GF-D8 (cell line): ENCODE results near the gene ACER2.

Source experiments
- DNase-seq: peaks from one replicate; lab custom pipeline; 2025; lab: John Stamatoyannopoulos, UW

The ACER2 gene

DNA sequence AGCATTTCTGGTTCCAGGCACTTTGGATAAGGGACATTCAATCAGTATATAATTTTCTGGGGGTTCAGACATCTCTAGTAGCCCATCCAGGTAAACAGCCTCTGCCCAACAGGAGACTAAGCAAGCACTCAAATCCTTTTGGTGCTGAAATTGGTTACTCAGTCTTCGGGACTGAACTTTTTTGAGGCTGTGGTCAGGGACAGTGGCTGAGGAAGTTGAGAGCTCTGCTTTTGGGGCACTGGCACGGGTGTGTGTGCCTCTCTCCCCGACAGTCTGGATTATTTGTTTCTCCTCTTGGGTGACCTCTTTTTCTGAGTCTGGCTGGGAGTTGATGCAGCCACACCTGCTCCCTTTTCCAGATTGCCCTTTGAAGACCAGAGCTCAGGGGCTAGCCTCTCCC is 47.6 kb downstream of the ACER2 start:
- DNase-seq, result no peak

DNA sequence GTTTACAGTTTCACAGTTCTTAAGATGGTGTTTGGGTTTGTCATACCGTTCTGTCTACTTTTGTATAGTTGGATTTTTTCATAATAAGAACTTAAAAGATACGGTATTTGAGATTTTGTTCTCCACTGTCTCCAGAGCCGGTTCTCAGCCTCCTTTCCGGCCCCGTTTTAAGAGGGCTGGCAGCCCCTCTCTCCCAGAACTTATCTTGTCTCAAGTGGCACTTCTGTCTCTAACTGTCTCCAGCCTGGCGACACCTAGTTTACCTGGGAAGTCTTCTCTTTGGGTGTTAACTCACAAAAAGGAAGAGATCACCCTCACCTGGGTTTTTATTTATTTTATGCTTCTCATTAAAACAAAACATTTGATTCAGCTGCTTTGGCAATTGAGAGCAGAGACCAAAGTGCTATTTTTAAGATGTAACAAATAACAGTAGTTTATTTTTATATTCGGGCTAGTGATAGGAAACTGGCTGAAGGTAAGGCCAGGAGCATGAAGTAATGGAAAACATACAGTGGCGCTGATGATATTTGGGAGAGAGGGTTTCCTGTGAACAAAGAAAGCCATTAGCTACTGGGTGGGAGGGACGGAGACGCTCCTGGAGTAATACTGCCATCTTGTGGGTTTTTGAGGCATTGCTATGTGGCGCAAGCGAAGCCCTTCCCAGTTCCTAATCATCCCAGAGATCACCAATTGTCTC is 48.3 kb downstream of the ACER2 start:
- DNase-seq, result peak; percentile 20

DNA sequence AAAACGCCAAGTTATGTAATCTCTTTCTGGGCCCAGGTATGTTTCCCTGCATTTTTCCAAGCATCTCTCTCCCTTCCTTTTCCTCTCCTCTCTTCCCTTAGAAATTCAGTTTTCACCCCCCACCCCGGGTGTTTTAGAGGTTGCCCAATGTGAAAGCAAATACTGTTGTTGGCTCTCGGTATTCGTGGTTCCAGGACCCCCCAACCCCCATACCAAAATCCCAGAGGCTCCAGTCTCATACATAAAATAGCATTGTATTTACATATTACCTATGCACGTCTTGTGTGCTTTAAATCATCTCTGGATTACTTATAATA is 48.8 kb downstream of the ACER2 start:
- DNase-seq, result no peak

DNA sequence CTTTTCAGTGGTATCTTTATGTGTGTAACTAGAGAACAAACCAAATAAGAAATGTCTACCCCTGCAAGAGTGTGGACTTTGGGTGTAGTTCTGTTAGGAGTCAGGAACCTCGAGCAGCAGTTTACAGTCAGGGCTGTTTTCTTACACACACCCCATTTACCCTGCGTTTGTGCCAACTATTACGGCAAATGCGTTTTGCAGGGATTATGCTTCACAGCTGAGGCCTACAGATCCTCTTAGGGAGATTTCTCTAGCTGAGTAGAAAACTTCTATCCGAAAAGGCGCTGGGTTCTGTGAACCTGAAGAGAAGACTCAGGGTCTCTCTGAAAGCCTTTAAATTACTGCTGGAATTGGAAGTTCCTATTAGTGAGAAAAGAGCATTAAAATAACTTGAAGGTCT is 51.4 kb downstream of the ACER2 start:
- DNase-seq, result no peak

DNA sequence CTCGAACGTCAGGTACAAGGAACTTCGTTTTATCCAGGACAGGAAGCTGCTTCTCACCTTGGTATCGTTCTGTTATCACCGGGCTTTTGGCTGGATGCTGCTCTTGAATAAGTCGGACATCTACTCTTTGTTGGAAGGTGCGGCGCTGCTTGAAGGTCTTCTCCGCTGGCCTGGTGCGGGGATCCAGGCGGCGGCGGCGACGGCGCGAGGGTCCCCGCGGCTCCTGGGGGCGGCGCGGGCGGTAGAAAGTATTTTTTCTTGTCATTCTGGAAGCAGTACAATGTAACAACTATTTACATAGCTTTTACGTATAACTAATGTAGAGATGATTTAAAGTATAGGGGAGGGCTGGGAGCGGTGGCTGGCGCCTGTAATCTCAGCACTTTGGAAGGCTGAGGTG is 52.3 kb downstream of the ACER2 start:
- no peak for DNase-seq

DNA sequence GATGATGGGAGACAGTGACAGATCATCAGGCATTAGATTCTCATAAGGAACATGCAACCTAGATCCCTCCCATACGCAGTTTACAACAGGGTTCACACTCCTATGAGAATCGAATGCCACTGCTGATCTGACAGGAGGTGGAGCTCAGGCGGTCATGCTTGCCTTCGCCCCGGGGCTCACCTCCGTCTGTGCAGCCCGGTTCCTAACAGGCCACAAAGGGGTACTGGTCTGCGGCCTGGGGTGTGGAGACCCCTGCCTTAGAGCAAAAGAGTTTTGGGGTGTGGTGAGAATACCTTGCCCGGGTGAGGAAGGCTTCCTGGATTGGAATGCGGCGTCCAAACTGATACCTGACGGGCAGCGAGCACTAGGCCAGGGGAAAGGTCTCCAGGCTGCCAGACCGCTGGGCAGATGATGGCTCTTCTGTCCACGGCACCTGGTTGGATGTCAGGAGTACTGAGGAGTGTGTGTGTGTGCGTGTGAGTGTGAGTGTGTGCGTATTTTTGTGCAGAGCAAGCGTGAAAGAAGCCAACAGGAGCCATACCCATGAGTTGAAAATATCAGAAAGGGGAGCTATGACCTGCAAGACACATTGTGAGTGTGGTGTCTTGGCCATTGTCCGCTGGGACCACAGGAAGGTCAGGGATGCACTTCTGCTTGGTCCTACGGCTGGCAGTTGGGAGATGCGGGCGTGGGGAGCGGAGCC is 55.4 kb downstream of the ACER2 start:
- no peak for DNase-seq

DNA sequence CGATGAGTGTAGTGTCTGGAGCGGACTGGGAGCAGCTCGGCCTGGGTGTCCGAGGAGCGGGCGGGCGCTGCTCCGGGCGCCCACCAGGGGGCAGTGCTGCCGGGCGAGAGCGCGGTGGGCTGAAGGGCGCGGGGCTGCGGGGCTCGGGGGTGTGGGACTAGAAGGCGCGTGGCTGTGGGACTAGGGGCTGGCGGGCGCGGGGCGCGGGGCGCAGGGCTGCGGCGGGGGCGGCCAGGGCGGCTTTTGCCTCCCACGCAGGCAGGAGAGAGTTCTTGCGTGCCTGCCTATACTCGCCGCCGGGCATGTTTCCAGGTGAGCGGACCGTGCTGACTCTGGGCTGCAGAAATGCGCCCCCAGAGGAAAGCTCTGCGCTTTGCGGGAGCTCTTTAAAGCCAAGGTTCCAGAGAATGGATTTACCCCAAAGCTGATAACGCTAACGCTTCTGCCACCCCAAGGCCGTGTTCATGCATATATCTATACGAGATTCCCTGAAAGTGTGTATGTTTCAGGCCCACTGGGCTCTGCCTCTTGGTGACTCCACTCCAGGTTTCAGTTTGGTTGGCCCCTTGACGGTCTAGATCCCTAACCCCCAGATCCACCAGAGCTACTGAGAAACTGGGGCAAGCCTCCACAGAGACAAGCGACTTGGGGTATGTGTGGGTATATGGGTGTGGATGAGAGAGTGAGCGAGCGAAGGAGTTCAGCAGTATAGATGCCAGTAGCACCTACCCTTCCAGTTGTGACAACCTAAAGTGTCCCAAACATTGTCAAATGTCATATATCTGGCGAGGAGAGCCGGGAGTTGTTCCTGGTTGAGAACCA is 56.2 kb downstream of the ACER2 start:
- no peak for DNase-seq

DNA sequence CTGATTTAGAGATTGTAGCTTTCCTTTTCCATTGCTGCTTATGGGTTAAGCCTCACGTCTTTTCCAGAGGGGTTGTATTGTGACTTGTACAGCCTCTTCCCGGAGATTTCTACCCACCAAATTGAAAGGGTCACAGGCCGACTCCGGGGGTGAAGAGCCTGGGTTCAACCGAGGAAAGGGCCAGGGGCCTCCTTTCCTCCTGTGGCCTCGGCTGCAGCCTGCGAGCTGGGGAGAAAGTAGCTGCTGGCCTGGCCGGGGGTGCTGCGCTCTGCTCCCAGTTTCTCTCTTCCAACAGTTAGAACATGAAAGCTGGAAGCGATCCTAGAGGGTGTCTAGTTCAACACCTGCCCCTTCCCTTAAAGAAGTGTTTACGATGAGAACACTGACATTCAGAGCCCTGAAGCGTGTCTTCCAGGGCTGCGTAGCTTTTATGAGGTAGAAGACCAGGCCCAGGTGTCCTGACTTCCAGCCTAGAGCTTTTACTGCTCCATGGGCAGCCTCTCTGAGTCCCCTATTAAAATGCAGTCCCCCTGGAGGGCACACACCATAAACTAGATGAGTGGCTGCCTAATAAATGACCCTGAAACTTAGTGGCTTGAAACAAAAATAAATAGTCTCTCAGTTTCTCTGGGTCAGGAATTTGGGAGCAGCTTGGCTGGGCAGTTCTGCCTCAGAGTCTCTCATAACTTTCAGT is 56.9 kb downstream of the ACER2 start:
- no peak for DNase-seq

DNA sequence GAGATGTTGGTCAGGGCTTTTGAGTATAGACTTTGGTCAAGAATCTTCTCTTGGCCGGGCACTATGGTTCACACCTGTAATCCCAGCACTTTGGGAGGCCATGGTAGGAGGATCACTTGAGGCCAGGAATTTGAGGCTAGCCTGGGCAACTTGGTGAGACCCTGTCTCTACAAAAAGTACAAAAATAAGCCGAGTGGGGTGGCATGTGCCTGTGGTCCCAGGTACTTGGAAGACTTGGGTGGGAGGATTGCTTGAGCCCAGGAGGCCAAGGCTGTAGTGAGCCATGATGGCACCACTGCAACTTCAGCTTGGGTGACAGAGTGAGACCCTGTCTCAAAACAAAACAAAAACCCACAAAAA is 57.5 kb downstream of the ACER2 start:
- no peak for DNase-seq

DNA sequence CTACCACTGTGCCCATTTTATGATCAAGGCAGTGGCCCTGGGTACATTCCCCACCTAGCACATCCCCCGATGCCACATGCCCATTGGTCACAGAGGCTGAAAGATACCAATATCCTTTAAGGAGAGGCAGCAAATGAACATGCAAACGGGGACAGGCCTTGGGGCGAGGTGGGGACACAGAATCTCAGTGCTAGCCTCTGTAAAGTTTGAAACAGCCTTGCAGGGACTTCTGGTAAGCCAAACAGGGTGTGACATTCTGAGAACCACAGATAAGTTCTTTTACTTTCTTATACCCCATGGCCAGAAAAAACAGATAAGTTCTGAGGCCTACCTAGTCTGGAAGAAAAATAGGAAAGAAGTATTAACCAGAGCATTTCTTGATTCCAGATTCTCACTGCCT is 60.5 kb downstream of the ACER2 start:
- DNase-seq, result no peak

DNA sequence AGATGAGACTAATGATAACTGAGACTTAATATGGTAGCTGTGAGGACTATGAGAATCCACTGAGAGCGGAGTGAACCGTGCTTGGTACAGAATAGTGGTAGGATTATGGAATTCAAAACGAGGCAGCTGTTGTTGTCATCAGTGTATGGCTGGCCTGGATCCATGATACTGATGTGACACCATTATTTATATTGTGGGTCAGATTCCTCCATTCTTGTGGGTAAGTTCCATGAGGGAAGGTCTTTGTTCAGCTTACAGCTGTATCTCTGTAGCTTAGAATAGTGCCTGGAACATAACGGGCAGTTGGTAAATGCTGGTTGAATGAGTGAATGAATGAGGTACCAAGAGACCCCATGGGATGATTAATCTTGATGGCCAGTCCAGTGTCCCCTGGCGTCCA is 61.8 kb downstream of the ACER2 start:
- DNase-seq, result no peak

DNA sequence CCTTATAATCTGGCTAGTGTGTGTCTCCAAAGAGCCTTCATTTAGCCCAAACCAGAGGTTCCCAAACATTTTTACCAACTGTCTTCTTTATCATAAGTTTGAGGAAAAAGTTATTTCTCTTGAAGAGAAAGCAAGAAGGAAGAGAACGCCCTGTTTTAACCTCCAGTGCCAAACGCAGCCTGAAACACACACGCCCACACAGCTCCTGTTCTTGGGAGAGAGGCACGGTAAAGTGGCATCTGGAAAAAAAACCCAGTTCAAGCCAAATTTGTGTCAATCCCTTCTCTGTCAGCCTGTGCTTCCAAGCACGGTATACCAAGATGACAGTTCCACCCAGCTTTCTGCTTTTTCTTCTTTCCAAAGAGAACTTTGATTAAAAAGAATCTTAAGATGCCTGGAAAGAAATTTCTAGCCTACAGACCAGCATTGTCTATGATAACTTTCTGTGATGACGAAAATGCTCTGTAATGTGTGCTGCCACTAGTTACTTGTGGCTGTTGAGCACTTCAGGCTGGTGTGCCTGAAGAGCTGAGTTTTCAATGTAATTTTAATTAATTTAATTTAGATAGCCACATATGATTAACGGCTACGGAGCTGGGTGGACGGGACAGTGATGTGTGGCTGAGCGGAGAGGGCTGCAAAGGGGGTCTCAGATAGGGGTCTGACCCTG is 62.3 kb downstream of the ACER2 start:
- DNase-seq, result no peak

DNA sequence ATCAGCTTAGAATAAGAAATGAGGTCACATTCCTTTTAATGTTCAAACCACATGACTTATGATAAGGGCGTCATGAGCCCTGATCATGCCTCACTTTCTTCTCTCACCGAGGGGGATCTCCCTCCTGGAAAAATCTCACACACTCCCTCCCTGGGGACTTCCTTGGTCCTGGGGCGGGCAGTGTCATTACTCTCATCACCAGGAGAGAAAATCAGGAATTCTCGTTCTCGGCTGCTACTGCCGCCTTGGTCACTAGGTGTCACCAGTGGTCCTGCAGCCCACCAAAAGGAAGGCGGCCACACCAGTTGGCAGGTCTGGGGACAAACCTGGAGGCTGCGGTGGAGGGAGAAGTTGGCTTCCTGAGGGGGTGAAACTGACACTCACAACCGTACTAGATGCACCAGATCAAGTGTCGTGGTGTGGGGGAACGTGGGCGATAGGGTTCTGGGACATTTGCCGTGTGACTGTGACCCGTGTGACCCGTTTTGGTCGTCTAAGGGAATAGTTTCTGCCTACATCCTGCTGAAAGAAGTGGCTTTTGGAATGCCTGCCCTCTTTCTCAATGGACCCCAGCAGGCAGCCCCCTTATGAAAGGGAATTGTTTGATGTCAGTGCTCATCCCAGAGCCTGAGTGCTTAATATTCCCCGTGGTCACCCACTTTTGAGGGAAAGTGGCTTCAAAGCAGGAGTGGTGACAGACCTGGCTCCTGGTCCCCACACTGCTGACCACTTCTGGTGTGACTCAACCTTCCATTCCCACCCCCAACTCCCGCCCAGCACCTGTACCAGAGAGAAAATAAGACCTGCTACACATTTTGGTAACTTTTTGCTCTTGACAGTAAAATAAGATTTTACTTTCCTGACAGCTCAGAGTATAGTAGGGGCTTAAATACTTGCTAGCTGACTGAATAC is 63.2 kb downstream of the ACER2 start:
- DNase-seq, result no peak

DNA sequence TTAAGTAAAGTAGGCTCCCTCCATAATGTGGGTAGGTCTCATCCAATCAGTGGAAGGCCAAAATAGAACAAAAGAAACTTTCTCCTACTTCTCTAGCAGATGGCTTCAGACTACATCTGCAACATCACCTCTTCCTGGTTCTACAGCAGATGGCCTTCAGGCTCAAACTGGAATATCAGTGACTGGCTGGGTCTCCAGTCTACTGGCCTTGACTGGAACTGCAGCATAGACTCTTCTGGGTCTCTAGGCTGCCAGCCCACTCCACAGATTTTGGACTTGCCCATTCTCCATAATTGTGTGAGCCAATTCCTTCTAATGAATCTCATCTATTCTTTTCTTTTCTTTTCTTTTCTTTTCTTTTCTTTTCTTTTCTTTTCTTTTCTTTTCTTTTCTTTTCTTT is 64.8 kb downstream of the ACER2 start:
- DNase-seq, result no peak

DNA sequence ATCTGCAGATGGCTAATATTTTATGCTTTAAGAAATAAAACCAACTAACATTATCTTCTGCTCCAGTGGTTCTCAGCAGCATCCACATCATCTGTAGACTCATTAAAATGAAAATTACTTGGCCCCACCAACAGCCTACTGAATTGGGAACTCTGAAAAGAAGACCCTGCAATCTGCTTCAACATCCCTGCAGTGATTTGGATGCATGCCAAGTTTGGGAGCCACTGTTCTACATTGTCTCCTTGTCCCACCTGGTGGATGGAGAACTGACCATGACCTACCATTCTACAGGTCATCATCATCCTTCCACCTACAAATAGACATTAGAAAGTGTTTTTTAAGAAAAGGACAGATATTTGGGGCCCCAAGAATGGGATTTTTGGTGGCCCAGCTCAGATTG is 71.1 kb downstream of the ACER2 start:
- no peak for DNase-seq

DNA sequence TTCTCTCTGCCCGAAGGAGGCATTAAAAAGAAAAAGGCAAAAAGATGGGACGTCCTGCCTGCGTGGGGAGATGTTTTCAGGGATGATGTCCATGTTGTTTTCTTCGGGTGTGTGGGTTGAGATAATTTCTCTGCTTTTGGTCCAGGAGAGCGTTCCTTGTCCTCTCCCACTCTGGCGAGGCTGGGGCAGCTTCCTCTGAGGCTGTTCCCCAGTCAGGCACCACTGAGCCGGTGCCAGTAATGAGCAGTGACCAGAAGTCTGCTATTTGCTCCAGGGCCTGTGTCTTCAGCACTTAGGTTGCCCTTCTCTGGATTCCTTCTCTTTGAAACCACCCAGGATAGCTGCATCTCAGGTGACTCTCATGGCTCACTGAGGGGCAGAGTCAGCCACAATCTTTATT is 71.5 kb downstream of the ACER2 start:
- DNase-seq, result no peak

DNA sequence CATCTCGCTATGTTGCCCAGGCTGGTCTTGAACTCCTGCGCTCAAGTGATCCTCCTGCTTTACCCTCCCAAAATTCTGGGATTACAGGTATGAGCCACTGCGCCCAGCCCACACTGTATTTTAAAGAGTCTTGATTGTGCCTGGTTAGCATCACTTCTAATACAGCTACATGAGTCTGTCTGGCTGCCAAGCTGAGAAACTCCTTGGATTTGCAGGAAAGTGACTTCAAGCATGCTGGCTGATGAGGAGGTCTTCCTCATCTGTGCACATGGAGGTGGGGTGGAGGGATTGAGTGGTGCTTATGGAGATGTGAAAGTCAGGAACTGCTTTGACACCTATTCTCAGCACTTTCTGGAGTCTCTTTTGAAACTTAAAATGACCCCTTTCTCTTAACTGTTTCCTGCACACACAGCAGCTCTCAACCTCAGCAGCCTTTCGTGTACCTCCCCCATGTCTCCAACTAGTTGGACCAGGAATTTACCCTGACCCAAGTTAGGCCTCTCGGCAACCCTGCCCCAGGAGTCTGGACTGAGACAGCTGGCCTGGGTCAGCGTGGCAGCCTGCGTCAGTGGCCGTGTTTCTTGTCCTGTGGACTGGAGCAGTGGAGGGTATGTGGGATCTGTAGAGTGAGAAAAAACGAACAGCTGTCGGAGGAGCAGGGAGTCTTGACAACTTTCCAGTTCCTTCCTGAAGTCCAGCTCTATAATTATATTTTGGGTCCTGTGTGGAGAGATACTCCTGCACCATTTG is 72.5 kb downstream of the ACER2 start:
- DNase-seq, result no peak

DNA sequence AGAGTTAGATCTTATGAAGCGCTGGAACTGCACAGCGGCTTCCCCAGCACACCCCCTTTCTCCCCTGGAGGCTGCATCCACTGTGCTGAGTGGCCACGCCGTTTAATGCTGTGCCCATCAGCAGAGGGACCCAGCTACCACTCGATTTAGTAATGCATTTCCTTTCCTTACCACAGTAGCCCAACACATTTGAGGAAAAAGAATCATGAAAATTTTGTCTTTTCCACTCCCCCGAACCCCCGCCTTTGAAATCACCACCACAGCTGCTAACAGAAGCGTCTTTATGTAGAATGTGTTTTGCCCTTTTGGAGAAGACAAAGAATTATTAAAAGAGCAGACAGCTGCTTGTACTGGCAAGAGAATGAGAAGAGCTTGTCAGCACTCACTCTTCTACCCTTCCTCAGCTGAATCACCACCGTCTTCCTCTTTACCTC is 73.2 kb downstream of the ACER2 start:
- DNase-seq, result no peak

DNA sequence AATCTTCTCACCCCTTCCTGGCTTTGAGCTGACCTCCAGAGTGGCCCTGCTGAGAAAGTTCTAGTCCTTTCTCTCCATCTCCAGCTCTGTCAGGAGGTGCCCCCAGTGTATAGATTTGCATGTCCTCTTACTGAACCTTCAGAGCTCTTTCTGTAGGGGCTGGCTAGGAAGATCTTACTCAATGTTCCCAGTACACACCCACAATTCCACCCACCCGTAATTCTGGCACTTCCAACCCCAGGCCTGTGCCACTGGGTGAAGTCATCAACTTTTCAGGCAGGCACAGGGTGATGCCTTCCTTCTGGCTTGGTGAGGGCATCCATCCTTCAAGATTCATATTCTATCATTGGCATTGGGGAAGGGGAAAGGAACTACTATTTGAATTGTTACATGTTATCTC is 75.9 kb downstream of the ACER2 start:
- DNase-seq, result no peak

DNA sequence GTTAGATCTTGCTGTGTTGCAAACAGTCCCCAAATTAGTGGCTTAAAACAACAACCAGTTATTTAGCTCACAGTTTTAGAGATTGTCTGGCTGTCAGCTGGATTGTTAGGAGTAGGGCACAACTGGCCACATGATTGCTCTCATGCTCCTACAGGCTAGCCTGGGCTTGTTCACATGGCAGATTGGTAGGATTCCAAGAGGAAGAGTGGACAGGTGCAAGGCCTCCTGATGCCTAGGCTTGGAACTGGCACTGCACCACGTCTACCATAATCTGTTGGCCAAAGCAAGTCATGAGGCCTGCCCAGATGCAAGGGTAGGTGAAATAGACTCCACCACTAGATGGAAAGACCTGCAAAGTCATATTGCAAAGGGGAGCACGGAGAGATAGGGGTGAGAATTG is 76.4 kb downstream of the ACER2 start:
- no peak for DNase-seq
